NCI-H1105 treated with DMSO at 0.1 percent for 48 hours (cell line): ENCODE measurements around the gene SPTB.

Source experiments
- DNase-seq: peaks from one replicate; lab custom pipeline; 2025; lab: John Stamatoyannopoulos, UW

SPTB gene

GRCh38 chr14:64850369-64851137, 29.2 kb downstream of the SPTB start:
- DNase-seq: no peak

GRCh38 chr14:64849940-64850339, 29.8 kb downstream of the SPTB start:
- no peak for DNase-seq

- DNase-seq: no peak
Observed at GRCh38 chr14:64848239-64848638, 31.5 kb downstream of the SPTB start.

- no peak for DNase-seq
Observed at GRCh38 chr14:64846319-64846718, 33.4 kb downstream of the SPTB start.

GRCh38 chr14:64845878-64846277, 33.8 kb downstream of the SPTB start:
- no peak for DNase-seq

- DNase-seq: no peak
Observed at GRCh38 chr14:64844969-64845536, 34.7 kb downstream of the SPTB start.

GRCh38 chr14:64844272-64844671, 35.4 kb downstream of the SPTB start:
- no peak for DNase-seq

- DNase-seq: no peak
Observed at GRCh38 chr14:64843548-64843947, 36.2 kb downstream of the SPTB start.

GRCh38 chr14:64841772-64842750, 37.6 kb downstream of the SPTB start:
- DNase-seq: no peak

- no peak for DNase-seq
Observed at GRCh38 chr14:64841121-64841651, 38.5 kb downstream of the SPTB start.

GRCh38 chr14:64838656-64839055, 41.1 kb downstream of the SPTB start:
- DNase-seq: no peak

- no peak for DNase-seq
Observed at GRCh38 chr14:64835431-64835830, 44.3 kb downstream of the SPTB start.

GRCh38 chr14:64834965-64835364, 44.7 kb downstream of the SPTB start:
- DNase-seq: no peak

GRCh38 chr14:64831419-64831818, 48.3 kb downstream of the SPTB start:
- DNase-seq: no peak

- DNase-seq: no peak
Observed at GRCh38 chr14:64830961-64831360, 48.7 kb downstream of the SPTB start.

GRCh38 chr14:64828071-64828470, 51.6 kb downstream of the SPTB start:
- DNase-seq: peak; percentile 61

GRCh38 chr14:64826845-64827244, 52.9 kb downstream of the SPTB start:
- DNase-seq: no peak

GRCh38 chr14:64826333-64826732, 53.4 kb downstream of the SPTB start:
- DNase-seq: no peak

- no peak for DNase-seq
Observed at GRCh38 chr14:64825509-64825908, 54.2 kb downstream of the SPTB start.

- no peak for DNase-seq
Observed at GRCh38 chr14:64825006-64825405, 54.7 kb downstream of the SPTB start.

- DNase-seq: no peak
Observed at GRCh38 chr14:64824471-64824870, 55.2 kb downstream of the SPTB start.

GRCh38 chr14:64823305-64823861, 56.3 kb downstream of the SPTB start:
- peak; percentile 64 for DNase-seq
